ENCODE results near the gene BUD23.
"Not testable (repeated sequence)": the region's sequence is repeated elsewhere in the genome, so short reads cannot be mapped to it uniquely, and the experiment has no call there.

BUD23 gene

GRCh38 chr7:73722182-73722581 is 38.8 kb downstream of the BUD23 start:
- not testable (repeated sequence) for DNase-seq

DNA sequence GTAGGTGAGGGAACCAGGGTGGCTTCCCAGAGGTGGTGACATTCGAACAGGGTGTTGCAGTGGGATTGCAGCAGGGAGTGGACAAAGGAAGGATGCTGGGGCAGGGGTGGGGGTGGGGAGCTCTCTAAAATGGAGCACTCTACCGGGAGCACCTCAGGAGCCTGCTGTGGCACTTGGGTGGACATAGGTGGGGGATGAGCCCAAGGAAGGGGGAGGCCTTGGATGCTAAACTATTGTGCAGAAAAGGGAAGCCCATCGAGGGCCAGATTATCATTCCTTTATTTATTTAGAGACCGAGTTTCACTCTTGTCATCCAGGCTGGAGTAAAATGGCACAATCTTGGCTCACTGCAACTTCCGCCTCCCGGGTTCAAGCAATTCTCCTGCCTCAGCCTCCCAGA is 39.4 kb downstream of the BUD23 start:
- no peak for DNase-seq

DNA sequence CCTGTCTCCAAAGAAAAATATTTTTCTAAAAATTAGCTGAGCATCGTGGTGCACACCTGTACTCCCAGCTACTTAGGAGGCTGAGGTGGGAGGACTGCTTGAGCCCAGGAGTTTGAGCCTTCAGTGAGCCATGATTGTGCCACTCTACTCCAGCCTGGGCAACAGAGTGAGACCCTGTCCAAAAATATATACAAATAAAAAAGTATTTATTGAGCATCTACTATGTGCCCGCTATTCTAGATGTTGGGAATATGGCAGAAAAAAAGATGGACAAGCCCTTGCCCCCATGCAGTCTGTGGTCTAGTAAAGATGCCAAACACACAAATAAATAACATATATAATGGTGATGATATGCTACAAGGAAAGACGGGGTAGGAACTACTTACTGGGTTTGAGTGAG is 40.4 kb downstream of the BUD23 start:
- DNase-seq: no peak

DNA sequence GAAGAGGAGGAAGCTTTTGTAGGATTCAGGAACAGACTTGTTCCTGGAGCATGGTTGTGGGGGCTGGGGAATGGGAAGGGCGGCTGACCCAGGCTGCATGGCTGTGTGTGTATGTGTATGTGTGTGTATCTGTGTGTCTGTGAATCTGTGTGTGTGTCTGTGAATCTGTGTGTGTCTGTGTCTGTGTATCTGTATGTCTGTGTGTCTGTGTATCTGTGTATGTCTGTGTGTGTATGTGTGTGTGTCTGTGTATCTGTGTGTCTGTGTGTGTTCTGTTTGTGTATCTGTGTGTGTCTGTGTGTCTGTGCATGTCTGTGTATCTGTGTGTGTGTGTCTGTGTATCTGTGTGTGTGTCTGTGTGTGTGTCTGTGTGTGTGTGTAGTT is 42.7 kb downstream of the BUD23 start:
- DNase-seq: no peak

GRCh38 chr7:73727952-73728351 is 44.6 kb downstream of the BUD23 start:
- DNase-seq: no peak

- no peak for DNase-seq
These were observed 45.2 kb downstream of the BUD23 start for GRCh38 chr7:73728551-73728950.

- DNase-seq: no peak
These were observed 47.1 kb downstream of the BUD23 start for GRCh38 chr7:73730485-73730884.

DNA sequence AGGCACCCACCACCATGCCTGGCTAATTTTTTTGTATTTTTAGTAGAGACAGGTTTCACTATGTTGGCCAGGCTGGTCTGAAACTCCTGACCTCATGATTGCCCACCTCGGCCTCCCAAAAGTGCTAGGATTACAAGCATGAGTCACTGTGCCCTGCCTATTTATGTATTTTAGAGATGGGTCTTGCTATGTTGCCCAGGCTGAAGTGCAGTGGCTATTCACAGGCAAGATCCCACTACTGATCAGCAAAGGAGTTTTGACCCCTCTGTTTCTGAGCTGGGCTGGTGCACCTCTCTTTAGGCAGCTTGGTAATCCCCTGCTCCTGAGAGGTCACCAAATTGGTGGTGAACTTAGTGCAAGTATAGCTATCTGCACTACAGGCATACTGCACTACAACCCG is 49.0 kb downstream of the BUD23 start:
- DNase-seq: no peak

DNA sequence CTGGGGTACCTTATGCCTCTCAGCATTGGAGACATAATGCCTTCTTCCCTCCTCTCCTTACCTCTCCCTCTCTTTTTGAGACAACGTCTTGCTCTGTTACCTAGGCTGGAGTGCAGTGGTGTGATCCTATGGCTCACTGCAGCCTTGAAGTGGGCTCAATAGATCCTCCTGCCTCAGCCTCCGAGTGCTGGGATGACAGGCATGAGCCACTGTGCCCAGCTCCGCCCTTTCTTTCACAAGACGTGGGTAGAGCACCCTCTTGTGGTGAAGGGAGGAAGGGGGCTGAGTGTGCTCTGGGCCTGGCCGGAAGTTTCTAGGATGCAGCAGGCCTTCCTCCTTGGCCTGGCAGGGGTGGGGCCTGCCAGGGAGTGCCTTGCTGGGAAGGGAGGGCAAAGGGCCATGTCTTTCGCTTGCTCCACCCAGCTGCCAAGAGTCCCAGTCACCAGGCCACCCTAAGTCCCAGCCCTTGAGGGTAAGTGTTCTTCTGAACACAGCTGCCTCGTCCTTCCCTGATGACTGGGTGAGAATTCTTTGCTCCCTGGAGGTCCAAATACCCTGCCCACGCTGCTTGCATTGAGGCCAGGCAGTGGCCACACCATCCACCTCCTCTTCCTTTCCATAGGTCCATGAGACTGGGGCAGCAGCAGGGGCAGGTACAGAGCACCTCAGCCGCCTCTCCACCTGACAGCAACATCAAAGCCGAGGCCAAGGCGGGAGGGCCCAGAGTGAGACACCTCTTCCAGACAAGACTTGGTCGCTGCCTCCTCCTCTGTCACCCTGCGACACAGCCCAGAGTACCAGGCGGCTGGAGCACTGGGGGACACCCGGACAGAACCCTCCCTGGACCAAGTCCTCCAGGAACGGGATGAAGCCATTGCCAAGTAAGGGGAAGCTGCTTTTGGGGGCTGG is 51.5 kb downstream of the BUD23 start:
- DNase-seq: peak; percentile 71

- DNase-seq: no peak
These were observed 52.1 kb downstream of the BUD23 start for GRCh38 chr7:73735528-73735905.

GRCh38 chr7:73736885-73737284 is 53.5 kb downstream of the BUD23 start:
- DNase-seq: no peak

DNA sequence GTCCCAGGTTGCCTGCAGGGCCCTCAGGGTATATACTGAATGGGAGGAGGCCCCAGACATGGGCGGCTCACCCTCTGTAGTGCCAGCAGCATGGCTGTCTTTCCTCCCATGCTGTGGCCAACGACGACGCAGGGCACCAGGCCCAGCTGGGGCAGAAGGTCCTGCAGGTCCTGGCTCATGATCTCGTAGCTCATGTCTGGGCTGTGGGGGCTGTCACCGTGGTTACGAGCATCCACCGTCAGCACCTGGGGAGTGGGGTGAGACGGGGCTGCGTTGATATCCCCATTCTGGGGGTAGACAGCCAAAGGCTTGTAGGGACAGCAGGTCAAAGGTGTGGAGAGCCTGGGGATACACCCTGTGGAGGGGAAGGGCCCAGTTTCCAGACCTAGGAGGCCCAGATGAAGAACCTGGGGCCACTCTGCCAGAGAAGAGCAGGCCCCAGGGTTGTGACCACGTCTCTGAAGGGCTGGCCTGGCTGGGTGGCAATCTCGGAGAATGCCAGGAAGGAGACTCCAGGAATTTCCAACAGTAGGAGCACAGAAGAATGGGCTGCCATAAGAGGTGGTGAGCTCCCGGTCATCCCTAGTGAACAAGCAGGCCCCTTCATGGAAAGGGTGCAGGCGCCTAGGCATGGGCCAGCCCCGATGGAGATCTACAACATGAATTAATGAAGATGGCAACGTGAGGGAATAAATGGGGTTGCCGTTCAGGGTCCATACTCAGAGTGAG is 54.3 kb downstream of the BUD23 start:
- no peak for DNase-seq

DNA sequence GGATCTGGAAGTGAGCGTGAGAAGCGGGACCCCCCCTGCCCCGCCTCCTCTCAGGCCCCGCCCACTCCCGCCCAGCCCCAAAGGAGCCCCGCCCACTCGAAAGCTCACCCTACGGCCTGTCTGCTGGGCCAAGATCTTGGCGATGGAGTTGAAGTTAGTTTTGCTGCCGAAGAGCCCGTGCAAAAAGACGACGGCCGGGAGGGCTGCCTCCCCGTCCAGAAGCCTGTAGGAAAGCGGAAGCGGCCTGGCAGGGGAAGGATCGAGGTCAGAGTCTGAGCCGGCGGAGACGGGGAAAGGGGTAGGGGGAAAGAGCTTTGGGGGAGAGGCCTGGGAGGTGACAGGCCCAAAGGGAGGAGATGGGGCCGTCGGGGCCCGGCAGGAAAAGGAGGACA is 54.8 kb downstream of the BUD23 start:
- DNase-seq: peak; percentile 44

- DNase-seq: peak; percentile 99
These were observed 55.4 kb downstream of the BUD23 start, which contains the start of gene ABHD11 for GRCh38 chr7:73738612-73739386. Gene ABHD11, minus strand, starts transcription at chr7:73738802. Its CDS starts 32 bp downstream, at chr7:73738770.

GRCh38 chr7:73739387-73739767 is 56.0 kb downstream of the BUD23 start:
- no peak for DNase-seq

DNA sequence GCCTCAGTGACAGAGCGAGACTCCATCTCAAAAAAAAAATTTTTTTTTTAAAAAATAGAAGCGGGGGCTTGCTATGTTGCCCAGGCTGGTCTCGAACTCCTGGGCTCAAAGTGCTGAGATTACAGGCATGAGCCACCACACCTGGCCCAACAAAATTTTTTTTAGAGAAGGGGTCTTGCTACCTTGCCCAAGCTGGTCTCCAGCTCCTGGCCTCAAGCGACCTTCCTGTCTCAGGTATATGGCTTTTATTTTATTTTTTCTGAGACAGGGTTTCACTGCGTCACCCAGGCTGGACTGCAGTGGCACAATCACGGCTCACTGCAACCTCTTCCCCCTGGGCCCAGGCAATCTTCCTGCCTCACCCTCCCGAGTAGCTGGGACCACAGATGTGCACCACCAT is 56.8 kb downstream of the BUD23 start:
- DNase-seq: no peak

DNA sequence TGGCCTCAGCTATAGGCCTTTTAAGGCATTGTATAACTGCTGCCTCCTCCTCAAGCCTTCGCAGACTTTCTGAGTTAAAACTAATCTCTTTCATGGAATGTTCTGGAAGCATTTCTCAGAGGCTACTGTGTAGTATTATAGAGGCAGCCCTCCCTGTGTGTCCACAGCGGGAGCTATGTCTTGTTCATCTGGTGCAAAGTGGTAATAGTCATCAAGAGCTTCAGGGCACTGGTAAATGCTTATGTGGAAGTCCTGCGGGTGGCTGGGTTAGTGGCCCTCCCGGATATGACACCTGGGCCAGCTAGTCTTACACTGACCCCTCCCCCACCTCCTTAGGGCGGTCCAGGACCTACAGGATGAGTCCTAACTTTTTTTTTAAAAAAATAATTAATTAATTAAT is 57.4 kb downstream of the BUD23 start:
- DNase-seq: no peak

- DNase-seq: peak; percentile 79
These were observed 58.2 kb downstream of the BUD23 start for GRCh38 chr7:73741600-73741999.

DNA sequence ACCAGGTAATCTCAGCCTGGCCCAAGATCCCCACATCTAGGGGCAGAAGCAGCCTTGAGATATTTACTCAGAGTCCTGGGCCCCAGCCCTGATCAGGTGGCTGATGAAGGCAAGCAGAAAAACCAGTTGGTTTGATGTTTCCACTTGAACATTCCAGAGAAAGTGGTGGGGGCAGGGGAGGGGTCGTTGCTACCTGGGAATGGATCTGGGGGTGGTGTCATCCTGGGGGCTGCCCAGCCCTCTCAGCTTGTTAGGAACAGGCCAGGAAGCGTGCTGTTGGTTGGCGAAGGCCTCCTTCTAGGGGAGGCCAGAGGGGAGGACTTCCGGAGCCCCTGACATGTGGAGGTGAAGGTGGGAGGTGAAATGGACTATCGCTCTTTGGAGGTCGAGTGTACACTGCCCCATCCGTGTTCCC is 58.9 kb downstream of the BUD23 start:
- no peak for DNase-seq

DNA sequence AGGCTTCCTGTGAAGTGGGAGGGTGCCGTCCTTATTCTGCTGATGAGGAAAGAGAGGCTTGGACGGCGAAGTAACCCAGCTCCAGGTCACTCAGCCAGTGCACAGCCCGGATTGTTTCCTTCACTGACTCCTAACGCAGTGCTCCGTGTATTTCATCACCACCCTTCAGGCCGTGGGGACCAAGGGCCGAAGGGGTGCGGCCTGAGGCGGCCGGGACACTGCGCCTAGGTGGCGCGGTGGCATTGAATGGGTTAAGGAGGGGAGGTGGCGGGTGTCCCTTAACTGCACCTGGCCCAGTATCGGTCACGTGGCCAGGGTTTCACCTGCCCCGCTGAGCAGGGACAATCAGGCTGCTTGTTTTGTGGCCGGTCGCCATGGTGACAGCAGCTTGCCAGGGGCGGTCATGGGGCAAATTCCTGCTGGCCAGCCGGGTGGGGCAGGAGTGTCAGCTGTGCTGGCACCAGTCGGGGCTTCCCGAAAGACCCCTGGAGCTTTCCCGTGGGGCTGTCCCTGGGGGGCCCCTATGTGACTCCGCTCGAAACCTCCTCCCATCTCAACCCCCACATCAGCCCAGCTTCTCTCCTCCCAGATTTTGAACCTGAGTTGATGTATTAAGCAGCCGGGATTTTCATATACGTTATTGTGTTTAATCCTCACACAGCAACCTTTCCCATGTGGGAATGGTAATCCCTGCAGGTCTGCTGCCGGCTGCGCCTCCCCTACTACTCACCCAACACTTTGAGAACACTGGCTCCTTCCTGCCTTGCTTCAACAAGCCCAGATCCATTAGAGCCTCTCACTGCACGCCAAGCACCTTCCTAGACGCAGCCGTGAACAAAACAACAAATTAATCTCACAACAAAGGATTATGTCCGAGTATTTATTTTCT is 59.6 kb downstream of the BUD23 start:
- DNase-seq: peak; percentile 97

GRCh38 chr7:73746378-73746777 is 63.0 kb downstream of the BUD23 start:
- peak; percentile 62 for DNase-seq

All from NCI-H1092 treated with DMSO at 0.1 percent for 48 hours (cell line).